ENCODE measurements around the gene RALGDS.
A peak's percentile ranks its signal among the peaks of the same experiment; 100 is the strongest.

Gene RALGDS

DNA sequence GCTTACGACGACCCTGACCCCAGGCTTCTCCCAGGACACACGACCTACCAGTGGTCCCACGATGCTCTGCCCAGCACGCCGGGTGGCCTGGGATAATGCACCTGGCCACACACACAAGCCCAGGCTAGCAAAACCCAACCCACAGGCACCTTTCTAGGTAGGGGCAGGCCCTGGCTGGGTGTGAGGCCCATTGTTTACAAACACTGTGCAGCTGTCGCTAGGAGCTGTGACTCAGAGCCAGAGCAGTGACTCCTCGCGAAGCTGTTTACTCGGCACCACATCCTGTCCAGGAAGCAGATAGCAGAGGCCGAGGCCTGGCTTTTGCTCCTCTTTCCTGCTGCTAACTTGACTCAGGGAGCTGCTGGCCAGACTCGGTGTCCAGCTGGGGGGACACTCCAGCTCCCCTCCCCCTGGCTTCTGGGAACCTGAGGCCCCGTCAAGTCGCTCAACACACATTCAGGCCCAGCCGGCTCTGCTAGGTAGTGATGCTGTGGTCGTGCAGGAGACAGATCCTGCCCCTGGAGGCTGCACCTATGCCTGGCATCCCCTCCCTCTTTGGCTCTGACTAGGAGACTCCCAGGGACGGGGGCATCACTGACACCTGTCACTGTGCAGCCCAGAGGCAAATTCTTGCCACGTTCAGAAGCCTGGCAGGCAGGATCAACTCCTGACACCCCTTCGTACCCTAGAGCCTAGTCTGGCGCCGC lies 12.8 kb upstream of the RALGDS start:
- peak; percentile 69 for DNase-seq

DNA sequence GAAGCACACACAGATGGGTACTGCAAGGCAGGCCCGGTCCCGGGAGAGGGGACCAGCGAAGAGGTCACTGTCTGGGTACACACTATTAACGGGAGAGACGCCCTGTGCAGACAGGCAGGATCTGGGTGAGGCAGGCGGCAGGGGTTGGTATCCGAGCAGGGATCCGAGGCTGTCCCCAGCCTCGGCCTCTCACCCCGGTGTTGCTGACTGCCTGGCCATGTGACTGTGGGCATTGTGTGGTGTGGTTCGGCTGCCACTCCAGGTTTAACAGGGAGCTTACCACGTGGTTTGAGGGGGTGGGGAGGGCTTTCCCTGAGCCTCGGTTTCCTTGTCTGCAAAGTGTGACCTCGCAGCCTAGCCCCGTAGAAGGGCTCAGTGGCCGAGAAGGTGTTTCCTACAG lies 11.1 kb upstream of the RALGDS start:
- DNase-seq, result peak; percentile 18

DNA sequence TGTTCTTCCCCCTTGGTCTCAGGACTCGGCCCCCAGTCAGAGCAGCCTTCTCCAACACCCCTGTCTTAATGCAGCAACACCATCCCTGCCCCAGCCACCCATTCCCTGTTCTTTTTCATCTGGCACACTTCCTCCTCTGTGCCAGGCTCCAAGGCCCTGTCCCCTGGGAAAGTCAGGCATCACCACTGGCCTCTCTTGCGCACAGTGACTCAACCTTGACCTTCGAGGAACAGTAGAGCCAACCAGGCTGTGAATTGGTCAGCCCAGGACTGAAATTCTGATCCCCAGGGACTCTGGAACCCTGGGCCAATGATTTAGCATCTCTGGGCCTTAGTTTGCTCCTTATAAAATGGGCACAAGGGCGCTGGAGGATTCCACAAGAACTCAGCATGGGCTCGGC lies 10.5 kb upstream of the RALGDS start:
- DNase-seq, result no peak

DNA sequence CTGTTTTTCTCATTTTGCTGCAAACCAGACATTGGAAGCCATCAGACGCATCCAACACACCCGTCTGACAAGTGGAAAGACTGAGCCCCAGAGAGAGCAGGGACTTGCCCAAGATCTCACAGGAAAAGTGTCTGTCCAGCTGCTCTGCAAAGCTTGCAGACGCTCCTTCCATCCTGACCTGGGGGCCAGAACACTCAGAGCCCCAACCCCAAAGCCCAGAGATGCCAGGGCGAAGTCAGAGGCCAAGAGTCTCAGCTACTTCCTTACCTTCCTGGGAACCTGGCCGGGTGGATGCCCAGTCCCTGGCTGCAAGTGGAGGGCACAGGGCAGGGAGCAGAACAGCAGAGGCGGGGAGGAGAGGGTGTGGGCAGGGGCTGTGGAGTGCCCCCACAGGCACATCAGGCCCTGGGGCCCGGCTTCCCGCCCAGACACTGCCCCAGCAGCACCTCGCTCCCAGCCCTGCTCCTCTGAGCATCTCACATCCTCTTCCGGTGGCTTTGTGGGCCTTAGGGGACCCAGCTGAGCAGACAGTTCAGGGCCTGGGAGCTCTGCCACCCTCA lies 9.7 kb upstream of the RALGDS start:
- DNase-seq, result no peak

DNA sequence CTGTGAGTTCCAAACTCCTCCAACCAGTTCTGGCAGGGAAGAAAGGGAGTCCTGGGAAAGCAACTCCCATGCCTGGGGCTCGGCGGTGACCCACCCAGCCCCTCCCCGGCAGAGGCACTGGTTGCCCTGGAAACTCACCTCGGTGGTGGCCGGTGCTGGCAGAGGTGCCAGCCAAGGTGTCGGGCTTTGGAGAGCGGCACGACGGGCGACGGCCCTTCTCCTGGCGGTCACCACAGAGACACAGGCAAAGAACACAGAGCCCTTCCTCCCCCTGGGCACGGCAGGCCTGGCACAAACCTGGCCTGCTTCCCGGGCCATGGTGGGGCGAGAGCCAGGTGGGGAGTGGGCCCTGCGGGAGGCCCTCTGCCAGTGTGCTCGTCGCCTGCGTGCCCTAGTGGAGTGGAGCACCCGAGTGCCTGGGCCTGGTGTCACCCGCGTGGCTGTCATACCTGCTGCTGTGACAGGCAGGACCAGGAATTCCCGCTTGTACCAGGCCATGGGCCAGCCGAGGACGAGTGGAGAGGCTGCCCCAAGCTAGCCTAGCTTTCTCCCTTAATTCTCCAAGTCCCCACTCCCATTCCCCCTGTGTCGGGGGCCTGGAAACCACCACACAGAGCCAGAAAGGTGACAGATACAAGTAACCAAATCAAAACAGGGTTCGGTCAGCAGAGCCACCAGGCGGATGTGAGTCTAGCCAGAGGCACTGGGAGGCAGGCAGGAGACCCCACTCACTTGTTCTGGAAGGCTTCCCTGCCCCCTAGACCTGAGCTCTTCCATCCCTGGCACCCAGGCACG lies 8.2 kb upstream of the RALGDS start:
- peak; percentile 59 for DNase-seq

DNA sequence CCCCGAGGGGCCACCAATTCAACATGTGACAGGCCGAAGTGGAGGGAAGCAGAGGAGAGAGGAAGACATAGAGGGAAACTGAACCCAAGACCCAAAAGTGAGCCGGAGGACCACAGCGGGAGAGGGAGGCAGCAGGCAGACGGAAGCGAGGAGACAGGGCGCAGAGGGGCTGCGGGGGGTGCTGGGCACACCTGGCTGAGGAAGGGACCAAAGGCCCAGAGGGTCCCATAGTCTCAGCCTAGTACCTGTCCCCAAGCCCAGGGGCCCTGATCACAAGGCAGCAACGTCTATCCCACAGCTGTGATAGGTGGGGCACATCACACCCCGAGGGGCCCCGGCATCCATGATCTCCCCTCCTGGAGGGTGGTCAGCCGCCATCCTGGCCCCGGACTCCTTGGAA lies 7.1 kb upstream of the RALGDS start:
- DNase-seq, result no peak

DNA sequence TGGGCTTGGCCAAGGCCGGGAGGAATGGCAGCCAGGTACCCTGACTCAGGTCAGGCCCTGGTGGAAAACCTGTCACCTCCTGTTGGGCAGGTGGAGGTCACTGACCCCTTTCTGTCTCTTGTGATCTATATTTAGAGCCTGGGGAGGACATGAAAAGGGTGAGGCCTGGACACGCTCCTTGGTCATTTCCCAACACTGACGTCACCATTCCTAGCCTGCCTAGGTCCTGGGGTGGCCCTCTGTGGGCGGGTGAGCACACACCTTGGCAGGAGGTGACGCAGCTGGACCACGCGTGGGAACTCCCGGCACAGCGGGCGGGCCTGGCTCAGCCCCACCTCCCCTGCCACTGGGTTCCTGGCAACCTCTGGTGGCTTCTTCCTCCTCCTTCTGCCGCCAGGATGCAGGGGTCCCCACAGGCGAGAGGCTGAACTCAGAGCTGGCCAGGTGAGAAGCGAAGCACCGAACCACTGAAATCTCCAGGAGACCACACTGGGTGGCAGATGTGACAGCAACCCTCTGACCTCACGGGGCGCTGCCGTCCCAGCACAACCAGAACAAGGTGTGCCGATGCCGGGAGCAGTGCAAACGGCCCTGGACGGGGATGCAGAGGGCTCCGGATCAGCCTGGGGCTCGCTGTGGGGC lies 6.4 kb upstream of the RALGDS start:
- DNase-seq, result no peak

DNA sequence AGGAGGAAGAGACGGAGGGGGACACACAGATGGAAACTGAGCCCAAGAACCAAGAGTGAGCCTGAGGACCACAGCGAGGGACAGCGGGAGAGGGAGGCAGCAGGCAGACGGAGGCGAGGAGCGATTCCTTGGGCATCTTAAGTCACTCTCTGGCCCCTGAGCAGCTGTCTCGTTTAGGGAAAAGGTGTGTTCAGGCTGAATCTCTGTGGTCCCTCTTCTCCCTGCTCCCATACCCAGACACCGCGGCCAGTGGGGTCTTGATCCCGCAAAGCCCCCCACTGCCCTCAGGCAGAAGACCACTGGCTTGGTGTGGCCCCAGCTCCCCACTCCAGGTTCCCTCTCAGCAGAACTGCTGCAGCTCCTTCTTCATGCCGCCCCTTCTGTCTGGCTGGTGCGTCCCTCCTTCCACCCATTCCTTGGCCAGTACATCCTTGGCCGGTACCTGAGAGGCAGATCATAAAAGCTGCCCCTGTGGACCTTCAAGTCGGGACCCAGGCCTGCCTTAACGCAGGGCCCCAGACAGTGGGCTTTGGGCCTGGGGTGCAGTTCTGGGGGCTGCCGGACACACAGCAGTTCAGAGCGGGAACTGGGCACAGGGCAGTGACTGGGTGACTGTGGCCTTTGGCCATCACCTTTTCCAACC lies 5.8 kb upstream of the RALGDS start:
- no peak for DNase-seq

DNA sequence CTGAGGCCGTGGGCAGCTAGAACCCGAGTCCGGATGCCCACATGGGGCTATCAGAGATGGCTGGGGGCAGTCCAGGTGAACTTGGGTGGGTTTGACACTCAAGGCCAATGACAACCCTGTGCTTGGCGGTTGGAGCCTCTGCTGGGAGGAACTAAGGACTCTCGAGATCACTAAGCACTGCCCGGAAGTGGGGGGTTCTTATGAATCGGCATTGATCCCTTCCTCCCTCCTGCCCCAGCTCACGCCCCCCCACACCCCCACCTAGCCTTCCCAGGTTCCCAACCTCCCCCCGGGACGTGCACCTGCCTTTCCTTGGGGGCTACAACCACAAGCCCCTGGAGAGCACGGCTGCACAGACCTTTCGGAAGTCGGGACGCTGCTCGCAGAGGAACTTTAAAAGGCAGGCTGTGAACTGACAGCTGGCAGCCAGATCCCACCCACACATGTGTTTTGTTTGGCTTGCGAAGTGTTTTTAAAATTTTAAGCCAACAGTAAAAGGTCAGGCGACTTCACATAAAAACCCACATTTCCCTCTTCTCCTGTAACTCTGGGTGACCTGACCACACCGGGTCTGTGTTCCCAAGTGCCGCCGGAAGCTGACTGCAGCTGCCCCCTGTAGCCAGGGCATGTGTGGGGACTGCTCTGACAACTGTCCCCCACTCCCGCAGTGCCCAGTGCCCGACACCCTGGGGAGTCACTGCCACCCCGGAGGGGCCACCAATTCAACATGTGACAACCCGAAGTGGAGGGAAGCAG lies 5.1 kb upstream of the RALGDS start:
- DNase-seq, result no peak

DNA sequence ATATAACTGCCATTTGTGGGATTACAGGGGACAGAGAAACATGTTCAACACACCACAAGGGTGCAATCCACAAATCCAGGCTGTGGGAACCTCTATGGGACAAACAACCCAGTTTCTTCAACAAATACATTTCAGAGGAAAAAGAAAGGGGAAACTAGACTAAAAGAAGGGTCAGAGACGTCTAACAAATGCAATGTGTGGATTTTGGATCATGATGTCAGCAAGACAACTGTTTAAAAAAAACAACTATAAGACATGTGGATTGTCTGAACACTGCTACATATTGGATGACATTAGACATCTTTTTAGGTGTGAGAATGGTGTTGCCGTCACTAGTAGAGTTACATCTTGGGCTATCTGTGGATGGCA lies 3.9 kb upstream of the RALGDS start:
- DNase-seq, result no peak

DNA sequence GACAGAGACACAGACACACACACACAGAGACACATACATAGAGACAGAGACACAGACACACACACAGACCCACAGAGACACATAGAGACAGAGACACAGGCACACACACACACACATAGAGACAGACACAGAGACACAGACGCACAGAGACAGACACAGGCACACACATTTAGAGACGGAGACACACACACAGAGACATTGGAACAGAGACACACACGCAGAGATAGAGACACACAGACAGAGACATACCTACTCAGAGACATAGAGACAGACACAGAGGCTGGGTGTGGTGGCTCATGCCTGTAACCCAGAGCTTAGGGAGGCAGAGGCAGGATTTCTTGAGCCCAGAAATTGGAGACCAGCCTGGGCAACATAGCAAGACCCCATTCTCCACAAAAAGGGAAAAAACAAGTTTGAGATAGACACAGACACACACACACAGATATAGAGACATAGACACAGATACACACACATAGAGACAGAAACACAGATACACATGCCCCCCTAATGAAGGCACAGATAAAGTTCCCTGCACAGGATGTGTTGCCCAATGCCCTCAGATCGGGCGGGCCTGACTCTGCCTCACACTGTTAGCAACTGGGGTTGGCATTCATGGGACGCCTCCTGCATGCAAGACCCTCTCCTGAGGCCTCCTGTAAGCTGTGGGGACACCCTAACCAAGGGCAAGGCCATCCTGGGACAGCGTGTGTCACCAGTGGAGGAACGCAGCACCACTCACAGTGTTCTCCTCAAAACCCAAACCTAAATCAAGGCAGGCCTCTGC lies 3.3 kb upstream of the RALGDS start:
- no peak for DNase-seq

DNA sequence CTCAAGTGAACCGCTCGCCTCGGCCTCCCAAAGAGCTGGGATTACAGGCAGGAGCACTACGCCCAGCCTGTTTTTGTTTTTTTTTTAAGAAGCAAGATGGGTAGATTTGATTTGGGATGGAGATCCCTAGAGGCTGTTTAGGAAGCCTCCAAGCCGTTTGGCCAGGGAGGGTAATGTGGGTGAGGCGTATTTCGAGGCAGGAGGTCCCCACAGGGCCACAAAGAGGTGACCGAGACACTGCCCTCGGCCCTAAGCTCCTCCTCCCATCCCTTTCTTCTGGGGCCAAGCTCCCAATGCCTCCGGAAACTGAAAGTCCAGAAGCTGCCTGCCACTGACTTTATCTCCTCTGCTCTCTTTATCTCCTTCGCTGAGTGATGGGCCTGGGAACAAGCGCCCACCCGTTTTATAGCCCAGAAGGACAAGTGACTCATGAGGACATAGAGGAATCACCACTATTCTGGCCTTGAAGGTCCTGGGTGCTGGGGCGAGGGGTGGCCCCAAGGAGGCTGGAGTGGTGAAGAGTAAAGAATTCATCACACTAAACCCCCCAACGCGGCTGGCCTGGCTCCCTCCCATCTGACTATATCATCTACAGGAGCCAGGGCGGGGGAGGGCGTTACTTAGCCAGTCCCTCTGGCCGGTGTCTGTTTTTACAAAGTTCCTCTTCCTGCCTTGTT lies 2.0 kb upstream of the RALGDS start:
- no peak for DNase-seq

DNA sequence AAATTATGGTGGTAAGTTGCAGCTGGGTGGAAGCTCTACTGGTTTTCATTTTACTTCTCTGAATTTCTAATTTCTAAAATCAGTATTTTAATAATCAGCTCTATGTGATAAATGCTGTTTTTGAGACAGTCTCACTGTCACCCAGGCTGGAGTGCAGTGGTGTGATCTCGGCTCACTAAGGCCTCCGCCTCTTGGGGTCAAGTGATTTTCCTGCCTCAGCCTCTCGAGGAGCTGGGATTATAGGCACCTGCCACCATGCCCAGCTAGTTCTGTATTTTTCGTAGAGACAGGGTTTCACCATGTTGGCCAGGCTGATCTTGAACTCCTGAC lies 1.5 kb upstream of the RALGDS start:
- no peak for DNase-seq

DNA sequence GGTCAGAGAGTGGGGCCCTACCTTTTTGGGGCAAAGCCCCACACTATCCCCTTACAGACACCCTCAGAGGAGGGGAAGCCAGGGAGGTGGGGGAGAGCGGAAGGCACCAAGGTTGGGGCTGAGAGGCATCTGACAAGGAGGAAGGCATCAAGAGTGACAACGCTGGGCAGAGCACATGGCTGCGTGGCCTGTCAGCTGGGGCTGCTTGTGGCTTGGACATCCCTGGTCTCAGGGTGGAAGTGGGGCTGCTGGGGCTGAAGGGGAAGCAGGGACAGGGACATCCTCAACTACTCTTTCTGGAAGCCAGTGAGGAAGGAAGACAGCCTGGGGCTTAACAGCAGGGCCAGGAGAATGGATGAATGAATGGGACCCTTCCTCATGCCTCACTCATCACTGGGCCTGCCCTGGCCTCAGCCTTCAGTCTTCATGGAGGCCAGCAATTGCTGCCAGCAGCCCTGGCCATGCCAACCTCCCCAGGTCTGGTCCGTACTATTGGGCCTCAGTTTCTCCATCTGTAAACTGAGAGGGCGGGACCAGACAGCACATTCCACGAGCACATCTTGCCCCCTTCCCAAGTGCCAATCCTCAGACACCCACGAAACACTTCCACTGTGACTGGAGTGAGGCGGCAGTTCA lies 993 bp upstream of the RALGDS start:
- no peak for DNase-seq

DNA sequence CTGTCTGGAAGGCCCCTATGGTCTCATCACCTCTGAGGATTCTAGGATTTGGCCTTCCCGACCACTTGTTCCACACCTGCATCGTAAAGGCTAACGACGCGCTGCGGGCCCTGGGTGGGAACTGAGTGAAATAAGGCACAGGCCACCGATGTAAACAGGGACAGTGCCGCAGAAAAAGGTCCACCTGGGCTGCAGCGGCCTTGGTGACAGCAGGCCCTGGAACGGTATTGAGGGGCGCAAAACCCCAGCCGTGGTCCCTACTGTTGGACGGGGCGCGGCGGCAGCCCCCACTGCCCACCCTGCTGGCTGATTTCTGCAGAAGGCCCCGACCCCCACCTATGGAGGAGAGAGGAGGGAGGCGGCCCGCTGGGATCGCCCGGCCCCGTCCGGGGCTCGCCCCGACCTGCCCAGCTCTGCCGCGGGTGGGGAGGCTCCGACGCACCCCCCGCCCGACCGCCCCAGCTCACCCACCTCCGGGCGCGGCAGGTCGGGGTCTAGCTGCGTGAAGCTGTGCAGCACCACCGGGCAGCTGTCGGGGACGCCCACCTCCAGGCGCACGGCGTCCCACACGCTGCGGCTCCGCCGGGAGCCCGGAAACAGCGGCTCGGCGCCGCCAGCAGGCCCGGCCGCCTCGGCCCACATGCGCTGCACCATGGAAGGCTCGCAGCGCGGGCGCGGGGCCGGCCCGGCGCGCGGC lies 391 bp downstream of the RALGDS start:
- peak; percentile 46 for DNase-seq

DNA sequence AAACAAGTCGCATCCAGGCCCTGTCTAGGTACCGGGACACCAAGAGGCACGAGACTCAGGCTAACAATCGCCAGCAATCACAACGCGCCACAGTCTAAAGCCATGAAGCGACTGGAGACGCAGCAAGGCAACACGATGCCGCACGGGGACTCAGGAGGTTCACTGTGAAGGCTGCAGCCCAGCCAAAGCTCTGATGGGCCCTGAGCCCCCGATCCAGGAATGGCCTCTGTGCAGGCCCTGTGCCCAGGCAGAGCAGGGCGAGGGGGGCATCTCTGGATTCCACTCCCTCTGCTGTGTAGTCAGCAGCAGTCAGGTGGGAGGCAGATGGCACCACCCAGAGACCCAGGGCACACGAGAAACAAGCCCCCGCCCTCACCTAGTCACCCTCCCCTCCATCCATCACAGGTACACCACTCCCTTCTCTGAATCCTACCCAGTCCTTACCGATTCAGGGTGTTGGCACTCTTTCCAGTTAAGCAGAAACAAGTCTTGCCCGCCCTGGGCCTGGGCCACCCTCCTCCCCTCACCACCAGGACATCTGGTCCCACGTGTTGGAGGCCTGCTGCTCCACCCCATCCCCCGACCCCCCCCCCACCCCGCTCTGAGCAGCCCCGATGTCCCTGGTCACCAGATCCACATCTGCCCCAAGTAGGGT lies 1.1 kb downstream of the RALGDS start:
- DNase-seq, result peak; percentile 46

DNA sequence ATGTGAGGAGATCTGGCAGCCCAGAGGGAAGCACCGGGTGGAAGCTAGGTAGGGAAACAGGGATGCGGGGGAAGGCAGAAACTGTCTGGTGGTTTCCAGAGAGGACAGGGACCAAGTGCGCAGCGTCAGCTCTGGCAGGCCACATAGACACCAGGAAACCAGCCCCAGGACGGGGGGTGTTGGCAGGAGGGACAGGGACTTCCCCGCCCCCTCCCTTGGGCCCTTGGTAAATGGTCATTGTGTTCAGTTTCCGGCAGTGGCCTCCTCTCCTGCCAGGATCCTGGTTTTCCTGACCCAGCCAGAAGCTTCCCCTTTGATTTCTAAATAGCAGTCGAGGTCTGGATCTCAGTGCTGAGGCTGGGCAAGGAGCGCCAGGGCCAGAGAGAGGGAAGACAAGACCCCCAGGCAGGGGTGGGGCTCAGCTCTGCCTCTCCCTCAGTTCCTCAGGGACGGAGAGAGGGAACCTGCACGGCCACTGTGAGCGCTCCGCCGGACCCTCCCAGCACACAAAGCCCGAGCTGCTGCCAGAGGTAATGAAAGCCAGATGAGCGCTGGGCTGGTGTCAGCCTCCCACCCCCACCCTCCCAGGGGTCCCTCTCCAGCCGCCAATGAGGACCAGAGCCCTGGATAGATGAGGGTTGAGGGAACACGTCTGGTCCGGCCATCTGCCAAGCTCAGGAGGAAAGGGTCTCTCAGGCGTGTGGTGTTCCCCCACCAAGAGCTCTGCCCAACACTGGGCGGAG lies 1.8 kb downstream of the RALGDS start:
- DNase-seq, result peak; percentile 69

DNA sequence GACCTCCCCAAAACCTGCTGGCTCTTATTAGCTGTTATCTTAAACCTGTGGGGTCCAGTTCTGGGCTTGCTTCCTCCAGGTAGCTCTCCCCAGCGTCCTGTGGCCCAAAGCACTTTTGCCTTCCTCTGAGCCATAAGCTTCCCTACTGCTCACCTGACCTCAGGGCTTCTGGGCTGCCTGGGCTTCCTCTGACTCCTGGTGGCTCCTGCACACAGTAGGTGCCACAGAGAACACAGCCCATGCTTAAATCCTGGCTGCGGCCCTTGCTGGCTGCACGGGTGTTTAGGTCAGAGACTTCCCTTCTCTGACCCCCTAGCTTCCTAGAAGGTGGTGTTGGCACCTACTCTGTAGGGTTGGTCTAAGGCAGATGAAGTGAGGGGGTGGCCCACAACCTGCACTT lies 2.5 kb downstream of the RALGDS start:
- no peak for DNase-seq

DNA sequence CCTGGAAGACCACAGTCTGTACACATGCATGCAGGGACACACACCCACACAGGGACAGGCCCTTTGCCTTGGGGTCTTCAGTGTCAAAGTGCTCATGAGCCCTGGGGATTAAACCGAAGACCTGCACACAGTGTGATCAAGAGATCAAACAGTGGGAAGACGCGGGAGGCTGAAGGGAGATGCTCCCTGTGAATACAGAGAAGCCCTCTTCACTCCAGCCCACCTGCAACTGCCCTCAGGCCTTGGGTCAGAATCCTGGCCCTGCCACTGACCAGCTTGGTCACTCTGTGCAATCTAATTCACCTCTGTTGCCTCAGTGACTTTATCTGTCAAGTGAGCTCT lies 2.9 kb downstream of the RALGDS start:
- no peak for DNase-seq
